ENCODE data around the gene INSM1.

GRCh38 chr20:20327746-20328145 lies 40.2 kb upstream of the INSM1 start:
- no peak for TF ChIP-seq CTCF (optimal IDR thresholded peaks at IDR 0.05 in 1 of 3, IDR thresholded peaks at IDR 0.05 in 1 of 3, conservative IDR thresholded peaks at IDR 0.05 in 1 of 3; ENCODE audit: extremely low read depth in 1 of 3, insufficient read depth in 2 of 3, low read length in 3 of 3)
- no peak for TF ChIP-seq EZH2 (IDR thresholded peaks at IDR 0.05; ENCODE audit: low read length)
